ENCODE data around the gene C18orf63.

C18orf63 gene

DNA sequence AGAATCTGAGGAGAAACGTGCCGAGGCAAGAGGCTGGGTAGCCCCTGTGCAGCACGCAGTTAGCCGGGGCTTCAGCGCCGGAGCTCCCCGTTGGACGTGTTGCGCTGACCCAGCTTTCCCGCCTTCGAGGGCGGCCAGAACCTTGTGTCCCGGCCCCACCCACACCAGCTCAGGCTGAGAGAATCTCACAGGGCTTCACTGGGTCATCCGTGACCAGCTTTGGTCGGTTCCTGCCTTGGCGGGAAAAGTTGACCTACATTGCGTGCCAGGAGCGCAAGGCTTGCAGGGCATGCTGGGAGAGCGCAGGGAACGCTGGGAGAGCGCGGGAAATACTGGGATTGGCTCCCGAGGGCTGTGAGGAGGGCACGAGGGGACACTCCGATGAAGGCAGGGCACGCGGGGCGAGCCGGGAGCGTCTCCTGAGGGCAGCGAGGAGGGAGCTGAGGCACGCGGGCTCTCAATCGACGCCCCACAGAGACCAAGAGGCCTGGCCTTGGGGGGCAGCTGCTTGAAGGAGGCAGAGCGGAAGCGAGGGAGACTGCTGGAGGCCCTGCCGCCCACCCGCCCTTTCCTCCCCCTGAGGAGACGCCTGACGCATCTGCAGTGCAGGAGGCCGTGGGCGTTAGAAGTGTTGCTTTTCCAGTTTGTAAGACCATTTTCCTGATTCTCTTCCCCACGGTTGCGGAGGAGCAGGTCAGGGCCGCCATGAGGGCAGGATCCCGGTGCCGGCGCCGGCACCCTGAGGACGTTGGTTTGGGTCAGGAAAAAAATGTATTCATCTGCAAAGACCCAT lies at the start of gene C18orf63:
Gene C18orf63, plus strand, starts transcription at position 376 of the 793 bp plus-strand sequence. CDS start 2,027 bp downstream, outside the sequence.
- H3K4me3 ChIP-seq (ENCODE audit: low read depth, low read length), result no peak within 1 kb of the TSS
- TF ChIP-seq, protein P1, sequence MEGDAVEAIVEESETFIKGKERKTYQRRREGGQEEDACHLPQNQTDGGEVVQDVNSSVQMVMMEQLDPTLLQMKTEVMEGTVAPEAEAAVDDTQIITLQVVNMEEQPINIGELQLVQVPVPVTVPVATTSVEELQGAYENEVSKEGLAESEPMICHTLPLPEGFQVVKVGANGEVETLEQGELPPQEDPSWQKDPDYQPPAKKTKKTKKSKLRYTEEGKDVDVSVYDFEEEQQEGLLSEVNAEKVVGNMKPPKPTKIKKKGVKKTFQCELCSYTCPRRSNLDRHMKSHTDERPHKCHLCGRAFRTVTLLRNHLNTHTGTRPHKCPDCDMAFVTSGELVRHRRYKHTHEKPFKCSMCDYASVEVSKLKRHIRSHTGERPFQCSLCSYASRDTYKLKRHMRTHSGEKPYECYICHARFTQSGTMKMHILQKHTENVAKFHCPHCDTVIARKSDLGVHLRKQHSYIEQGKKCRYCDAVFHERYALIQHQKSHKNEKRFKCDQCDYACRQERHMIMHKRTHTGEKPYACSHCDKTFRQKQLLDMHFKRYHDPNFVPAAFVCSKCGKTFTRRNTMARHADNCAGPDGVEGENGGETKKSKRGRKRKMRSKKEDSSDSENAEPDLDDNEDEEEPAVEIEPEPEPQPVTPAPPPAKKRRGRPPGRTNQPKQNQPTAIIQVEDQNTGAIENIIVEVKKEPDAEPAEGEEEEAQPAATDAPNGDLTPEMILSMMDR (IDR thresholded peaks at IDR 0.05; ENCODE audit: low read depth, low read length), result no peak
- TF ChIP-seq POLR2A (IDR thresholded peaks at IDR 0.05; ENCODE audit: extremely low read depth, insufficient read length), result no peak
- TF ChIP-seq, protein P2, sequence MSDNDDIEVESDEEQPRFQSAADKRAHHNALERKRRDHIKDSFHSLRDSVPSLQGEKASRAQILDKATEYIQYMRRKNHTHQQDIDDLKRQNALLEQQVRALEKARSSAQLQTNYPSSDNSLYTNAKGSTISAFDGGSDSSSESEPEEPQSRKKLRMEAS (IDR thresholded peaks at IDR 0.05; ENCODE audit: low read depth, low read length), result no peak
- TF ChIP-seq MYC (IDR thresholded peaks at IDR 0.05; ENCODE audit: low read depth, low read length), result no peak
- no peak for DNase-seq (ENCODE audit: low read depth)

- TF ChIP-seq, protein P2 (IDR thresholded peaks at IDR 0.05; ENCODE audit: low read depth, low read length), result no peak
- TF ChIP-seq MYC (IDR thresholded peaks at IDR 0.05; ENCODE audit: low read depth, low read length), result no peak
- no peak for TF ChIP-seq POLR2A (IDR thresholded peaks at IDR 0.05; ENCODE audit: extremely low read depth, insufficient read length)
- TF ChIP-seq, protein P1 (IDR thresholded peaks at IDR 0.05; ENCODE audit: low read depth, low read length), result no peak
- no peak for DNase-seq (ENCODE audit: low read depth)
- no peak overlapping the region for H3K4me3 ChIP-seq (ENCODE audit: low read depth, low read length)
Measured at GRCh38 chr18:74266161-74266560, 49.5 kb upstream of the C18orf63 start.

DNA sequence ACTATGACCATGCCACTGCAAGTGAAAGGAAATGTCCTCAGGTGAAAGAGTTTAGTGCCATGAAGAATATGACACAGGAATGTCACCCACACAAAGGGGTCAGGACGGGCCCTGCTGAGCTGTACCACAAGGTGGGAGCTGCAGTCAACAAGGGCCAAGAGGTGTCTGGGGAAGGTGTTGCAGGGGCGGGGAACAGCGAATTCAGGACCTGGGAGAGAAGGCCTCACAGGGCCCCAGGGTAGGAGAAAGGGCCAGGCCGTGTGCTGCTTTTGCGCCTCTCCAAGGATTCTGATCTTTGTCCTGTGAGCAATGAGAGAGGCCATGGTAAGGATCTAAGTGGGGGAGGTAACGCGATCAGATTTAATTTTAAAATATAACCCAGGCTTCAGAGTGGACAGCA lies 47.5 kb upstream of the C18orf63 start:
- no peak for DNase-seq (ENCODE audit: low read depth)
- TF ChIP-seq MYC (IDR thresholded peaks at IDR 0.05; ENCODE audit: low read depth, low read length) (no peak), POLR2A (IDR thresholded peaks at IDR 0.05; ENCODE audit: extremely low read depth, insufficient read length) (no peak)
- TF ChIP-seq, protein P1 (IDR thresholded peaks at IDR 0.05; ENCODE audit: low read depth, low read length), result no peak
- TF ChIP-seq, protein P2 (IDR thresholded peaks at IDR 0.05; ENCODE audit: low read depth, low read length), result no peak
- H3K4me3 ChIP-seq (ENCODE audit: low read depth, low read length), result no peak overlapping the region

GRCh38 chr18:74268933-74269620 lies 46.6 kb upstream of the C18orf63 start:
- TF ChIP-seq, protein P1 (IDR thresholded peaks at IDR 0.05; ENCODE audit: low read depth, low read length), result no peak
- TF ChIP-seq POLR2A (IDR thresholded peaks at IDR 0.05; ENCODE audit: extremely low read depth, insufficient read length), result no peak
- TF ChIP-seq, protein P2 (IDR thresholded peaks at IDR 0.05; ENCODE audit: low read depth, low read length), result no peak
- TF ChIP-seq MYC (IDR thresholded peaks at IDR 0.05; ENCODE audit: low read depth, low read length), result no peak
- H3K4me3 ChIP-seq (ENCODE audit: low read depth, low read length), result no peak overlapping the region
- no peak for DNase-seq (ENCODE audit: low read depth)

- DNase-seq (ENCODE audit: low read depth), result no peak
- TF ChIP-seq, protein P2 (IDR thresholded peaks at IDR 0.05; ENCODE audit: low read depth, low read length), result no peak
- TF ChIP-seq MYC (IDR thresholded peaks at IDR 0.05; ENCODE audit: low read depth, low read length) (no peak), POLR2A (IDR thresholded peaks at IDR 0.05; ENCODE audit: extremely low read depth, insufficient read length) (no peak)
- TF ChIP-seq, protein P1 (IDR thresholded peaks at IDR 0.05; ENCODE audit: low read depth, low read length), result no peak
- H3K4me3 ChIP-seq (ENCODE audit: low read depth, low read length), result no peak overlapping the region
Measured at GRCh38 chr18:74271635-74272034, 44.0 kb upstream of the C18orf63 start.

Measured in NB4 (cell line).